B cell (primary cell): ENCODE results near the gene CCDC86. TPM values are rescaled to one million over a fixed set of nuclear protein-coding genes. Genes with fewer than 3 reads are reported as not detected.

ENCODE experiments used
- ATAC-seq: fragments of 200-7000 bp; cut with Tn5 transposase; one replicate; pipeline ENCODE4 v1.10.0; 2021; ENCODE audit warnings: low read depth, mild to moderate bottlenecking, moderate number of reproducible peaks, moderate library complexity
- CTCF ChIA-PET: fragments of 350-600 bp; sonication (Branson Sonifier 250); formaldehyde crosslinking; loops from one replicate; lab custom pipeline; 2021; ENCODE audit warnings: antibody characterized with exemption, inconsistent platforms; lab: Charles Lee
- POLR2A ChIA-PET: fragments of 350-600 bp; sonication (Branson Sonifier 250); formaldehyde crosslinking; loops from one replicate; lab custom pipeline; 2021; ENCODE audit warnings: antibody characterized with exemption; lab: Charles Lee
- DNase-seq: peaks from one replicate; pipeline ENCODE4 v3.0.0; 2013
- H2AFZ ChIP-seq: 2 replicates; pipeline ENCODE4 v1.6.1; 2012; ENCODE audit warnings: mild to moderate bottlenecking, low read depth, low read length; ENCODE audit not compliant: insufficient read depth, poor library complexity, severe bottlenecking
- H3K27ac ChIP-seq, 2 donors: 1 replicate in 1 of 2; 2 replicates in 1 of 2; pipeline ENCODE4 v1.5.1; 2012 to 2013; ENCODE audit warnings: low read length in 2 of 2, mild to moderate bottlenecking in 2 of 2, moderate library complexity in 1 of 2
- H3K27me3 ChIP-seq, 4 experiments: fragments of 200-600 bp in 1 of 4; sonication (generic) in 1 of 4; replicated peaks in 1 of 4; 1 replicate in 2 of 4; 2 replicates in 2 of 4; pipeline versions ENCODE4 v1.6.1 to v1.7.0; 2013 to 2016; ENCODE audit warnings: low read length in 3 of 4, mild to moderate bottlenecking in 2 of 4, mixed read lengths in 1 of 4, moderate library complexity in 1 of 4; ENCODE audit not compliant: insufficient read depth in 4 of 4, control insufficient read depth in 3 of 4; ENCODE audit errors: control extremely low read depth in 1 of 4
- H3K36me3 ChIP-seq, 2 experiments: replicated peaks in 1 of 2; 1 replicate in 1 of 2; 2 replicates in 1 of 2; pipeline versions ENCODE4 v1.6.1 to v1.7.1; 2013; ENCODE audit warnings: low read length in 1 of 2; ENCODE audit not compliant: insufficient read depth in 2 of 2, control insufficient read depth in 1 of 2; ENCODE audit errors: control extremely low read depth in 1 of 2, extremely low read depth in 1 of 2
- H3K4me1 ChIP-seq, 2 donors: fragments of 200-600 bp in 1 of 2; sonication (generic) in 1 of 2; 1 replicate in 1 of 2; 2 replicates in 1 of 2; pipeline versions ENCODE4 v1.5.1 to v1.6.1; 2013 to 2017; ENCODE audit warnings: low read length in 2 of 2; ENCODE audit not compliant: control insufficient read depth in 2 of 2, insufficient read depth in 2 of 2
- H3K4me2 ChIP-seq: replicated peaks from 2 replicates; pipeline ENCODE3; 2012; ENCODE audit warnings: mild to moderate bottlenecking, low read depth, low read length; ENCODE audit not compliant: poor library complexity, severe bottlenecking
- H3K4me3 ChIP-seq, 5 experiments: fragments of 200-600 bp in 1 of 5; sonication (generic) in 1 of 5; 1 replicate in 3 of 5; 2 replicates in 2 of 5; pipeline versions ENCODE4 v1.5.1 to v1.7.0; 2011 to 2016; ENCODE audit warnings: low read length in 4 of 5, mild to moderate bottlenecking in 4 of 5, low read depth in 2 of 5, control low read depth in 1 of 5, moderate library complexity in 1 of 5; ENCODE audit not compliant: insufficient read depth in 1 of 5; ENCODE audit errors: control extremely low read depth in 1 of 5, extremely low read depth in 1 of 5
- H3K79me2 ChIP-seq: fragments of 200-600 bp; sonication (generic); one replicate; pipeline ENCODE4 v1.6.0; 2016; ENCODE audit warnings: low read length; ENCODE audit not compliant: control insufficient read depth, insufficient read depth
- H3K9ac ChIP-seq: fragments of 200-600 bp; sonication (generic); 2 replicates; pipeline ENCODE4 v1.6.1; 2017; ENCODE audit warnings: mild to moderate bottlenecking, low read length, moderate library complexity
- H3K9me3 ChIP-seq, 3 donors: one replicate each; pipeline versions ENCODE4 v1.6.1 to v1.7.1; 2013; ENCODE audit warnings: low read length in 2 of 3; ENCODE audit not compliant: control insufficient read depth in 2 of 3, insufficient read depth in 1 of 3; ENCODE audit errors: control extremely low read depth in 1 of 3
- H4K20me1 ChIP-seq: 2 replicates; pipeline ENCODE4 v1.6.0; 2012; ENCODE audit warnings: mild to moderate bottlenecking, low read length; ENCODE audit not compliant: insufficient read depth, control insufficient read depth, poor library complexity, severe bottlenecking
- H3K27ac Mint-ChIP-seq: one replicate; pipeline ENCODE4 v1.8.0; 2021; ENCODE audit warnings: mixed read lengths
- H3K27me3 Mint-ChIP-seq: one replicate; pipeline ENCODE4 v1.8.0; 2021; ENCODE audit warnings: mixed read lengths
- H3K4me1 Mint-ChIP-seq: one replicate; pipeline ENCODE4 v1.8.0; 2021; ENCODE audit warnings: mixed read lengths
- H3K4me3 Mint-ChIP-seq: one replicate; pipeline ENCODE4 v1.8.0; 2021; ENCODE audit warnings: mixed read lengths
- H3K9me3 Mint-ChIP-seq: one replicate; pipeline ENCODE4 v1.8.0; 2022; ENCODE audit warnings: mixed read lengths; ENCODE audit not compliant: insufficient read depth
- EZH2 ChIP-seq: IDR thresholded peaks from 2 replicates; pipeline ENCODE4 v1.6.1; 2012; ENCODE audit warnings: borderline replicate concordance, low read depth, mild to moderate bottlenecking, moderate library complexity, low read length; ENCODE audit not compliant: insufficient read depth, poor library complexity, severe bottlenecking
- WGBS: methylation state at CpG from one replicate; pipeline ENCODE4 v1.1.5; 2013; ENCODE audit warnings: missing lambda C conversion rate; ENCODE audit not compliant: insufficient coverage; 5-methylcytosine and 5-hydroxymethylcytosine counted together
- intact Hi-C: fragments of 100-400 bp; cut with micrococcal nuclease; formaldehyde crosslinking; loops from one replicate; pipeline ENCODE4 v1.10.0; 2022
- polyA plus RNA-seq: library from polyadenylated mRNA; depleted of rRNA; stranded (reverse); fragments of >200 nt; gene quantifications from 2 replicates; pipeline ENCODE4 v1.2.3, GENCODE V29; 2012
- total RNA-seq, 2 donors: library from RNA; stranded (reverse); fragments of 120-200 nt in 1 of 2; gene quantifications; 1 replicate in 1 of 2; 2 replicates in 1 of 2; pipeline versions ENCODE4 v1.2.3 to v1.2.4, GENCODE V29; 2013 to 2022
- TF ChIP-seq, protein P1 (sequence below): fragments of 200-600 bp; IDR thresholded peaks from one replicate; pipeline ENCODE4 v1.8.0; 2022; ENCODE audit warnings: antibody characterized with exemption, mild to moderate bottlenecking

The CCDC86 gene
- total and polyA plus RNA-seq, 2 donors (not counting 1 experiment from before 2014, with no cell fraction given), result 10.5 to 12.4 TPM

- peaks cover 27% of the 10 kb centered on the region for H3K27me3 Mint-ChIP-seq
- no peak overlapping the region for H2AFZ ChIP-seq
- H3K4me3 Mint-ChIP-seq, result no peak overlapping the region
- H3K27me3 ChIP-seq, result peaks cover 0 to 3% (median 0%) of the 10 kb centered on the region in 4 experiments
- no peaks in the 10 kb centered on the region for H4K20me1 ChIP-seq
- H3K4me1 Mint-ChIP-seq, result no peaks in the 10 kb centered on the region
- H3K9me3 ChIP-seq, result peaks cover 0 to 20% (median 12%) of the 10 kb centered on the region in 3 donors
- intact Hi-C loops, result no loop called here
- CTCF ChIA-PET, result no interaction called here
- no peak overlapping the region for H3K27ac ChIP-seq
- H3K9me3 Mint-ChIP-seq, result peaks cover 6% of the 10 kb centered on the region
- POLR2A ChIA-PET, result no interaction called here
- ATAC-seq, result no peak
- TF ChIP-seq, protein P1, sequence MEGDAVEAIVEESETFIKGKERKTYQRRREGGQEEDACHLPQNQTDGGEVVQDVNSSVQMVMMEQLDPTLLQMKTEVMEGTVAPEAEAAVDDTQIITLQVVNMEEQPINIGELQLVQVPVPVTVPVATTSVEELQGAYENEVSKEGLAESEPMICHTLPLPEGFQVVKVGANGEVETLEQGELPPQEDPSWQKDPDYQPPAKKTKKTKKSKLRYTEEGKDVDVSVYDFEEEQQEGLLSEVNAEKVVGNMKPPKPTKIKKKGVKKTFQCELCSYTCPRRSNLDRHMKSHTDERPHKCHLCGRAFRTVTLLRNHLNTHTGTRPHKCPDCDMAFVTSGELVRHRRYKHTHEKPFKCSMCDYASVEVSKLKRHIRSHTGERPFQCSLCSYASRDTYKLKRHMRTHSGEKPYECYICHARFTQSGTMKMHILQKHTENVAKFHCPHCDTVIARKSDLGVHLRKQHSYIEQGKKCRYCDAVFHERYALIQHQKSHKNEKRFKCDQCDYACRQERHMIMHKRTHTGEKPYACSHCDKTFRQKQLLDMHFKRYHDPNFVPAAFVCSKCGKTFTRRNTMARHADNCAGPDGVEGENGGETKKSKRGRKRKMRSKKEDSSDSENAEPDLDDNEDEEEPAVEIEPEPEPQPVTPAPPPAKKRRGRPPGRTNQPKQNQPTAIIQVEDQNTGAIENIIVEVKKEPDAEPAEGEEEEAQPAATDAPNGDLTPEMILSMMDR, result no peak
- TF ChIP-seq EZH2, result no peak
- no peak overlapping the region for H3K9ac ChIP-seq
- DNase-seq, result no peak
- no peaks in the 10 kb centered on the region for H3K79me2 ChIP-seq
- no CpG with 5 or more reads among the region's 2 CpGs for WGBS
- no peaks in the 10 kb centered on the region for H3K4me1 ChIP-seq
- no peaks in the 10 kb centered on the region for H3K36me3 ChIP-seq
- no peak overlapping the region for H3K4me2 ChIP-seq
- H3K4me3 ChIP-seq, result no peak overlapping the region
- no peak overlapping the region for H3K27ac Mint-ChIP-seq
Observed at GRCh38 chr11:60814112-60814511, 27.8 kb upstream of the CCDC86 start.

DNA sequence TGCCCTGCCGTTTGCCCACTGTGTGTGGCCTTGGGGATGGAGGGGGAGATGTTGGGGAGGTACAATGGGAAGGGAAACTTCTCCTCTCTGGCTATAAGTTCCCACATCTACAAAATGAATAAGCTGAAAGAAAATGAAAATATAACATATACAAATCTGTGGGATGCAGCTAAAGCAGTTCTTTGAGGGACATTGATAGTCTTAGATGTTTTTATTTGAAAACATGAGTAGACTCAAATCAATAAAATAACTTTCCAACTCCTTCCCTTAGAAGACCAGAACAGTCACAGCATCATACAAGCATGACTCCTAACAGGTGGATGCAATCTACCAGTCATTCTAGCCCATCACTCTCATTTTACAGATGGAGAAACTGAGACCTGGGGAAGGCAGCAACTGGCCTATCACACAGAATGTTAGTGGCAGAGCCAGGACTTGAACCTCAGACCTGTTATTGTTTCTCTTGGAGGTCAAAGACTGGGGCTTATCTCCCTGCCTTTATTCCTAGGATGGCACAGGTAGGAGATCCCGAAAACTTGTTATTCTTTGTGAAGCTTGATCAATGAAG is 25.2 kb upstream of the CCDC86 start:
- ChIA-PET POLR2A (no interaction called here), CTCF (no interaction called here)
- Histone ChIP-seq H3K27ac (no peak overlapping the region), H3K9me3 (peaks cover 0 to 20% (median 12%) of the 10 kb centered on the region in 3 donors), H3K36me3 (no peaks in the 10 kb centered on the region), H3K27me3 (peaks cover 0 to 3% (median 0%) of the 10 kb centered on the region in 4 experiments), H2AFZ (no peak overlapping the region), H3K4me1 (no peaks in the 10 kb centered on the region), H3K4me2 (no peak overlapping the region), H3K9ac (no peak overlapping the region), H3K79me2 (no peaks in the 10 kb centered on the region), H4K20me1 (no peaks in the 10 kb centered on the region), H3K4me3 (no peak overlapping the region)
- intact Hi-C loops, result no loop called here
- Mint-ChIP-seq H3K4me1 (no peaks in the 10 kb centered on the region), H3K27ac (no peak overlapping the region), H3K27me3 (peaks cover 14% of the 10 kb centered on the region), H3K9me3 (peaks cover 6% of the 10 kb centered on the region), H3K4me3 (no peak overlapping the region)
- ATAC-seq (no peak), DNase-seq (no peak)
- WGBS, result 100% methylated on average over 1 of the region's 2 CpGs
- TF ChIP-seq, protein P1, result no peak
- no peak for TF ChIP-seq EZH2
